ENCODE data around the gene SLC23A3.

Gene SLC23A3

GRCh38 chr2:219169930-219170654 lies at the start of gene SLC23A3:
TSS of gene SLC23A3 (minus strand) at chr2:219170029. CDS start at chr2:219169984, 45 bp downstream.
- Histone ChIP-seq H3K27me3 (ENCODE audit: insufficient read depth, low read depth, severe bottlenecking) (no peaks in the 10 kb centered on the region), H3K36me3 (peaks cover 23% of the 10 kb centered on the region), H3K9me3 (ENCODE audit: severe bottlenecking) (no peaks in the 10 kb centered on the region), H3K4me3 (ENCODE audit: low read depth, low read length) (no peak within 1 kb of the TSS), H3K27ac (no peak within 1 kb of the TSS)
- no peak for DNase-seq
- no peak for TF ChIP-seq CTCF (IDR thresholded peaks at IDR 0.05; ENCODE audit: low read depth, low read length)

- Histone ChIP-seq H3K27ac (peak within 1 kb of the TSS; percentile 91), H3K4me3 (ENCODE audit: low read depth, low read length) (peak within 1 kb of the TSS; percentile 64), H3K27me3 (ENCODE audit: insufficient read depth, low read depth, severe bottlenecking) (no peaks in the 10 kb centered on the region), H3K36me3 (peaks cover 76% of the 10 kb centered on the region), H3K9me3 (ENCODE audit: severe bottlenecking) (no peaks in the 10 kb centered on the region)
- TF ChIP-seq CTCF (IDR thresholded peaks at IDR 0.05; ENCODE audit: low read depth, low read length): no peak
- peak; percentile 98 for DNase-seq
Measured at GRCh38 chr2:219218732-219219701, 49.2 kb upstream of the SLC23A3 start, which contains the start of gene ABCB6. TSS of gene ABCB6 (minus strand) at chr2:219218958. CDS start at chr2:219218673, 285 bp downstream.

GRCh38 chr2:219218217-219218731 lies 48.4 kb upstream of the SLC23A3 start:
- Histone ChIP-seq H3K27me3 (ENCODE audit: insufficient read depth, low read depth, severe bottlenecking) (no peaks in the 10 kb centered on the region), H3K36me3 (peaks cover 76% of the 10 kb centered on the region), H3K4me3 (ENCODE audit: low read depth, low read length) (peak overlapping the region; percentile 64), H3K27ac (peak overlapping the region; percentile 91), H3K9me3 (ENCODE audit: severe bottlenecking) (no peaks in the 10 kb centered on the region)
- peak; percentile 55 for DNase-seq
- TF ChIP-seq CTCF (IDR thresholded peaks at IDR 0.05; ENCODE audit: low read depth, low read length): no peak

- Histone ChIP-seq H3K36me3 (peaks cover 76% of the 10 kb centered on the region), H3K4me3 (ENCODE audit: low read depth, low read length) (no peak overlapping the region), H3K27me3 (ENCODE audit: insufficient read depth, low read depth, severe bottlenecking) (no peaks in the 10 kb centered on the region), H3K27ac (no peak overlapping the region; the same call in 1 of the 2 replicates), H3K9me3 (ENCODE audit: severe bottlenecking) (no peaks in the 10 kb centered on the region)
- TF ChIP-seq CTCF (IDR thresholded peaks at IDR 0.05; ENCODE audit: low read depth, low read length): no peak
- no peak for DNase-seq
Measured at GRCh38 chr2:219216535-219216915, 46.7 kb upstream of the SLC23A3 start.

GRCh38 chr2:219215871-219216534 lies 46.2 kb upstream of the SLC23A3 start:
- no peaks in the 10 kb centered on the region for H3K9me3 ChIP-seq (ENCODE audit: severe bottlenecking)
- no peak overlapping the region; the same call in 1 of the 2 replicates for H3K27ac ChIP-seq
- no peak for TF ChIP-seq CTCF (IDR thresholded peaks at IDR 0.05; ENCODE audit: low read depth, low read length)
- no peak overlapping the region for H3K4me3 ChIP-seq (ENCODE audit: low read depth, low read length)
- H3K36me3 ChIP-seq: peaks cover 74% of the 10 kb centered on the region
- DNase-seq: no peak
- H3K27me3 ChIP-seq (ENCODE audit: insufficient read depth, low read depth, severe bottlenecking): no peaks in the 10 kb centered on the region

Measured in WERI-Rb-1 (cell line).